Measurements from ENCODE around the gene ECE2. TPM values are rescaled to one million over a fixed set of nuclear protein-coding genes. Genes with fewer than 3 reads are reported as not detected.

Gene ECE2
- total RNA-seq, 1 experiment from 2014 or later, result not detected

GRCh38 chr3:184321666-184322065 is 45.8 kb downstream of the ECE2 start:
- no peak overlapping the region for H3K4me3 Mint-ChIP-seq (ENCODE audit: unreplicated experiment)
- no peak for DNase-seq (ENCODE audit: unreplicated experiment)
- H3K4me1 Mint-ChIP-seq (ENCODE audit: insufficient read depth, unreplicated experiment), result peaks cover 33% of the 10 kb centered on the region
- H3K36me3 Mint-ChIP-seq (ENCODE audit: insufficient read depth, unreplicated experiment), result peaks cover 96% of the 10 kb centered on the region
- peak overlapping the region; percentile 71 for H3K27ac Mint-ChIP-seq (ENCODE audit: low read depth, unreplicated experiment)
- ChIA-PET POLR2A (no interaction called here), CTCF (interaction anchor here (0.6 to 1.1 kb wide), 2 partner anchors 32 to 116 kb away, joined by 3 to 5 read pairs; no protein-coding TSS in a partner anchor)
- H3K9me3 Mint-ChIP-seq (ENCODE audit: unreplicated experiment), result no peaks in the 10 kb centered on the region
- no peaks in the 10 kb centered on the region for H3K27me3 Mint-ChIP-seq (ENCODE audit: insufficient read depth, unreplicated experiment)
- intact Hi-C loops (cut with micrococcal nuclease), result loop anchor here (2.0 kb wide), 1 partner anchor 13 kb away; no protein-coding TSS in a partner anchor
- BruUV-seq (replicated peaks), result no TSS peak
- TF ChIP-seq CTCF (IDR thresholded peaks at IDR 0.05; ENCODE audit: unreplicated experiment), result no peak

GRCh38 chr3:184322731-184323487 is 47.1 kb downstream of the ECE2 start:
- H3K9me3 Mint-ChIP-seq (ENCODE audit: unreplicated experiment), result no peaks in the 10 kb centered on the region
- intact Hi-C loops (cut with micrococcal nuclease), result no loop called here
- H3K27ac Mint-ChIP-seq (ENCODE audit: low read depth, unreplicated experiment), result no peak overlapping the region
- DNase-seq (ENCODE audit: unreplicated experiment), result no peak
- BruUV-seq (replicated peaks), result TSS peak; percentile 28
- no peak for TF ChIP-seq CTCF (IDR thresholded peaks at IDR 0.05; ENCODE audit: unreplicated experiment)
- H3K4me3 Mint-ChIP-seq (ENCODE audit: unreplicated experiment), result no peak overlapping the region
- ChIA-PET POLR2A (interaction anchor here (0.6 kb wide), 1 partner anchor 1224 kb away, joined by 3 read pairs; no protein-coding TSS in a partner anchor), CTCF (no interaction called here)
- H3K36me3 Mint-ChIP-seq (ENCODE audit: insufficient read depth, unreplicated experiment), result peaks cover 96% of the 10 kb centered on the region
- no peaks in the 10 kb centered on the region for H3K27me3 Mint-ChIP-seq (ENCODE audit: insufficient read depth, unreplicated experiment)
- H3K4me1 Mint-ChIP-seq (ENCODE audit: insufficient read depth, unreplicated experiment), result peaks cover 26% of the 10 kb centered on the region

GRCh38 chr3:184323696-184324095 is 47.9 kb downstream of the ECE2 start:
- no peak for DNase-seq (ENCODE audit: unreplicated experiment)
- no peaks in the 10 kb centered on the region for H3K9me3 Mint-ChIP-seq (ENCODE audit: unreplicated experiment)
- peaks cover 99% of the 10 kb centered on the region for H3K36me3 Mint-ChIP-seq (ENCODE audit: insufficient read depth, unreplicated experiment)
- H3K27me3 Mint-ChIP-seq (ENCODE audit: insufficient read depth, unreplicated experiment), result no peaks in the 10 kb centered on the region
- ChIA-PET CTCF (interaction anchor here (1.0 kb wide), 1 partner anchor 35 kb away, joined by 3 read pairs; no protein-coding TSS in a partner anchor), POLR2A (no interaction called here)
- H3K4me3 Mint-ChIP-seq (ENCODE audit: unreplicated experiment), result no peak overlapping the region
- no peak overlapping the region for H3K27ac Mint-ChIP-seq (ENCODE audit: low read depth, unreplicated experiment)
- BruUV-seq (replicated peaks), result no TSS peak
- TF ChIP-seq CTCF (IDR thresholded peaks at IDR 0.05; ENCODE audit: unreplicated experiment), result no peak
- intact Hi-C loops (cut with micrococcal nuclease), result no loop called here
- peaks cover 27% of the 10 kb centered on the region for H3K4me1 Mint-ChIP-seq (ENCODE audit: insufficient read depth, unreplicated experiment)

- BruUV-seq (replicated peaks), result no TSS peak
- CTCF ChIA-PET, result no interaction called here
Measured at GRCh38 chr3:184325269-184325668, 49.4 kb downstream of the ECE2 start.

More at GRCh38 chr3:184325269-184325668, 49.4 kb downstream of the ECE2 start:
- H3K9me3 Mint-ChIP-seq (ENCODE audit: unreplicated experiment), result no peaks in the 10 kb centered on the region
- H3K27ac Mint-ChIP-seq (ENCODE audit: low read depth, unreplicated experiment), result peak overlapping the region; percentile 49
- TF ChIP-seq CTCF (IDR thresholded peaks at IDR 0.05; ENCODE audit: unreplicated experiment), result no peak
- H3K4me1 Mint-ChIP-seq (ENCODE audit: insufficient read depth, unreplicated experiment), result peaks cover 27% of the 10 kb centered on the region
- H3K4me3 Mint-ChIP-seq (ENCODE audit: unreplicated experiment), result no peak overlapping the region
- POLR2A ChIA-PET, result no interaction called here
- H3K36me3 Mint-ChIP-seq (ENCODE audit: insufficient read depth, unreplicated experiment), result peaks cover 100% of the 10 kb centered on the region
- intact Hi-C loops (cut with micrococcal nuclease), result no loop called here
- no peaks in the 10 kb centered on the region for H3K27me3 Mint-ChIP-seq (ENCODE audit: insufficient read depth, unreplicated experiment)
- DNase-seq (ENCODE audit: unreplicated experiment), result no peak
